ENCODE data around the gene KRTAP12-3.

KRTAP12-3 gene

GRCh38 chr21:44614161-44614631 lies 43.5 kb upstream of the KRTAP12-3 start:
- Histone ChIP-seq H3K9ac (ENCODE audit: insufficient read length) (no peak overlapping the region), H3K4me3 (no peak overlapping the region), H3K27ac (no peak overlapping the region), H3K36me3 (ENCODE audit: insufficient read depth, low read length) (peaks cover 4% of the 10 kb centered on the region; the same call in 1 of the 2 replicates), H3K9me3 (ENCODE audit: low read depth, low read length) (peaks cover 3% of the 10 kb centered on the region; the same call in 1 of the 2 replicates)
- DNase-seq (ENCODE audit: low read depth, low spot score), result no peak
- TF ChIP-seq EZH2 (IDR thresholded peaks at IDR 0.05), result no peak
- no peak for TF ChIP-seq FOXP2 (optimal IDR thresholded peaks at IDR 0.05; ENCODE audit: control extremely low read depth, extremely low read length, insufficient read depth)
- TF ChIP-seq POLR2AphosphoS5 (IDR thresholded peaks at IDR 0.05; ENCODE audit: borderline replicate concordance, low read depth, low read length), result no peak

GRCh38 chr21:44614961-44615391 lies 42.8 kb upstream of the KRTAP12-3 start:
- Histone ChIP-seq H3K36me3 (ENCODE audit: insufficient read depth, low read length) (peaks cover 7% of the 10 kb centered on the region; the same call in 1 of the 2 replicates), H3K9ac (ENCODE audit: insufficient read length) (no peak overlapping the region), H3K27ac (no peak overlapping the region), H3K4me3 (no peak overlapping the region), H3K9me3 (ENCODE audit: low read depth, low read length) (peaks cover 5% of the 10 kb centered on the region; the same call in 1 of the 2 replicates)
- TF ChIP-seq EZH2 (IDR thresholded peaks at IDR 0.05) (no peak), FOXP2 (optimal IDR thresholded peaks at IDR 0.05; ENCODE audit: control extremely low read depth, extremely low read length, insufficient read depth) (no peak), POLR2AphosphoS5 (IDR thresholded peaks at IDR 0.05; ENCODE audit: borderline replicate concordance, low read depth, low read length) (no peak)
- no peak for DNase-seq (ENCODE audit: low read depth, low spot score)

- H3K4me3 ChIP-seq, result no peak overlapping the region
- DNase-seq (ENCODE audit: low read depth, low spot score), result no peak
- H3K9me3 ChIP-seq (ENCODE audit: low read depth, low read length), result peaks cover 5% of the 10 kb centered on the region; the same call in 1 of the 2 replicates
- H3K36me3 ChIP-seq (ENCODE audit: insufficient read depth, low read length), result peaks cover 8% of the 10 kb centered on the region; the same call in 1 of the 2 replicates
- TF ChIP-seq POLR2AphosphoS5 (IDR thresholded peaks at IDR 0.05; ENCODE audit: borderline replicate concordance, low read depth, low read length) (no peak), FOXP2 (optimal IDR thresholded peaks at IDR 0.05; ENCODE audit: control extremely low read depth, extremely low read length, insufficient read depth) (no peak), EZH2 (IDR thresholded peaks at IDR 0.05) (no peak)
- no peak overlapping the region for H3K9ac ChIP-seq (ENCODE audit: insufficient read length)
- H3K27ac ChIP-seq, result no peak overlapping the region
Observed at GRCh38 chr21:44615466-44615865, 42.3 kb upstream of the KRTAP12-3 start.

GRCh38 chr21:44615911-44616590 lies 41.7 kb upstream of the KRTAP12-3 start:
- Histone ChIP-seq H3K36me3 (ENCODE audit: insufficient read depth, low read length) (peaks cover 8% of the 10 kb centered on the region; the same call in 1 of the 2 replicates), H3K4me3 (no peak overlapping the region), H3K9ac (ENCODE audit: insufficient read length) (no peak overlapping the region), H3K27ac (no peak overlapping the region), H3K9me3 (ENCODE audit: low read depth, low read length) (peaks cover 5% of the 10 kb centered on the region; the same call in 1 of the 2 replicates)
- TF ChIP-seq FOXP2 (optimal IDR thresholded peaks at IDR 0.05; ENCODE audit: control extremely low read depth, extremely low read length, insufficient read depth) (no peak), EZH2 (IDR thresholded peaks at IDR 0.05) (no peak), POLR2AphosphoS5 (IDR thresholded peaks at IDR 0.05; ENCODE audit: borderline replicate concordance, low read depth, low read length) (no peak)
- DNase-seq (ENCODE audit: low read depth, low spot score), result no peak

GRCh38 chr21:44616591-44616926 lies 41.2 kb upstream of the KRTAP12-3 start:
- Histone ChIP-seq H3K36me3 (ENCODE audit: insufficient read depth, low read length) (peaks cover 8% of the 10 kb centered on the region; the same call in 1 of the 2 replicates), H3K9me3 (ENCODE audit: low read depth, low read length) (peaks cover 5% of the 10 kb centered on the region; the same call in 1 of the 2 replicates), H3K9ac (ENCODE audit: insufficient read length) (no peak overlapping the region), H3K27ac (no peak overlapping the region), H3K4me3 (no peak overlapping the region)
- DNase-seq (ENCODE audit: low read depth, low spot score), result no peak
- TF ChIP-seq EZH2 (IDR thresholded peaks at IDR 0.05) (no peak), POLR2AphosphoS5 (IDR thresholded peaks at IDR 0.05; ENCODE audit: borderline replicate concordance, low read depth, low read length) (no peak), FOXP2 (optimal IDR thresholded peaks at IDR 0.05; ENCODE audit: control extremely low read depth, extremely low read length, insufficient read depth) (no peak)

- DNase-seq (ENCODE audit: low read depth, low spot score), result no peak
- Histone ChIP-seq H3K4me3 (no peak overlapping the region), H3K36me3 (ENCODE audit: insufficient read depth, low read length) (peaks cover 8% of the 10 kb centered on the region; the same call in 1 of the 2 replicates), H3K9ac (ENCODE audit: insufficient read length) (no peak overlapping the region), H3K9me3 (ENCODE audit: low read depth, low read length) (peaks cover 5% of the 10 kb centered on the region; the same call in 1 of the 2 replicates), H3K27ac (no peak overlapping the region)
- no peak for TF ChIP-seq POLR2AphosphoS5 (IDR thresholded peaks at IDR 0.05; ENCODE audit: borderline replicate concordance, low read depth, low read length)
- no peak for TF ChIP-seq FOXP2 (optimal IDR thresholded peaks at IDR 0.05; ENCODE audit: control extremely low read depth, extremely low read length, insufficient read depth)
- no peak for TF ChIP-seq EZH2 (IDR thresholded peaks at IDR 0.05)
Observed at GRCh38 chr21:44617071-44617501, 40.6 kb upstream of the KRTAP12-3 start.

GRCh38 chr21:44618504-44618903 lies 39.2 kb upstream of the KRTAP12-3 start:
- peaks cover 12% of the 10 kb centered on the region for H3K9me3 ChIP-seq (ENCODE audit: low read depth, low read length)
- no peak overlapping the region for H3K27ac ChIP-seq
- no peak overlapping the region for H3K9ac ChIP-seq (ENCODE audit: insufficient read length)
- H3K36me3 ChIP-seq (ENCODE audit: insufficient read depth, low read length), result 0 out of 2 replicates have a peak, but pooled peaks cover 8% of the 10 kb centered on the region
- no peak for DNase-seq (ENCODE audit: low read depth, low spot score)
- TF ChIP-seq POLR2AphosphoS5 (IDR thresholded peaks at IDR 0.05; ENCODE audit: borderline replicate concordance, low read depth, low read length) (no peak), EZH2 (IDR thresholded peaks at IDR 0.05) (no peak), FOXP2 (optimal IDR thresholded peaks at IDR 0.05; ENCODE audit: control extremely low read depth, extremely low read length, insufficient read depth) (no peak)
- no peak overlapping the region for H3K4me3 ChIP-seq

- Histone ChIP-seq H3K27ac (no peak overlapping the region), H3K9me3 (ENCODE audit: low read depth, low read length) (peaks cover 12% of the 10 kb centered on the region), H3K4me3 (no peak overlapping the region), H3K9ac (ENCODE audit: insufficient read length) (no peak overlapping the region), H3K36me3 (ENCODE audit: insufficient read depth, low read length) (0 out of 2 replicates have a peak, but pooled peaks cover 8% of the 10 kb centered on the region)
- TF ChIP-seq FOXP2 (optimal IDR thresholded peaks at IDR 0.05; ENCODE audit: control extremely low read depth, extremely low read length, insufficient read depth) (no peak), POLR2AphosphoS5 (IDR thresholded peaks at IDR 0.05; ENCODE audit: borderline replicate concordance, low read depth, low read length) (no peak), EZH2 (IDR thresholded peaks at IDR 0.05) (no peak)
- DNase-seq (ENCODE audit: low read depth, low spot score), result no peak
Observed at GRCh38 chr21:44618909-44619308, 38.8 kb upstream of the KRTAP12-3 start.

All from SK-N-MC (cell line).